ENCODE results near the gene KCNQ1.

KCNQ1 gene

GRCh38 chr11:2559527-2560311 is 114.9 kb downstream of the KCNQ1 start:
- DNase-seq: no peak

GRCh38 chr11:2561696-2562581 is 117.1 kb downstream of the KCNQ1 start:
- DNase-seq: no peak

DNA sequence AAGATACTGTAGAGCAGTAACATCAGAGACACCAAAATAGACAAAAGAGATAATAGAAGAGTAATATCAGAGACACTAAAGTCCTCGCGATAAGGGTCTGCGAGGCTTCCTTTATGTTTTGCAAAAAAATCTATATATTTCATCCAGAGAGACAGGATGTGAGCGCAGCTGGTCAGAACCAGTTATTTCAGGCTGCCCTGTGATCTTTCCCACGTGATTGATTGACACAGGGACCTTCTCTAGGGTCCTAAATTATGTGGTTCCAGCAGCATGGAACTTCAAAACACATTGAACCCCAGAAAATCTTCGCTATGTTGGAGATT is 118.0 kb downstream of the KCNQ1 start:
- DNase-seq: no peak

- DNase-seq: no peak
These were observed 118.6 kb downstream of the KCNQ1 start for GRCh38 chr11:2563213-2564007.

DNA sequence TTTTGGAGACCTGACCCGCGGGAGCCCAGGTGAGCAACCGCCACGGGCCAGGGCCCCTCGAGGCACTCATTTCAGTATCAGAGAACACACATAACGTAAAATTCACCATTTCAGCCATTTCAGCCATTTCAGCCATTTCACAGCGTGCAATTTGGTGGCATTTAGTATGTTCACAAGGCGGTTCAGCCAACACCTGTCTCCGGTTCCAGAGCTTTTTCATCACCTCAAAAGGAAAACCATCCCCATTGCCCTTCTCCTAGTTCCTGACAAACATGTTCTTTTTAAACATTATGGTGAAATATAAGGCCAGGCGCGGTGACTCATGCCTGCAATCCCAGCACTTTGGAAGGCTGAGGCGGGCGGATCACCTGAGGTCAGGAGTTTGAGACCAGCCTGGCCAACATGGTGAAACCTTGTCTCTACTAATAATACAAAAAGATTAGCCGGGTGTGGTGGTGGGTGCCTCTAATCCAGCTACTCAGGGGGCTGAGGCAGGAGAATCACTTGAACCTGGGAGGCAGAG is 119.3 kb downstream of the KCNQ1 start:
- no peak for DNase-seq

DNA sequence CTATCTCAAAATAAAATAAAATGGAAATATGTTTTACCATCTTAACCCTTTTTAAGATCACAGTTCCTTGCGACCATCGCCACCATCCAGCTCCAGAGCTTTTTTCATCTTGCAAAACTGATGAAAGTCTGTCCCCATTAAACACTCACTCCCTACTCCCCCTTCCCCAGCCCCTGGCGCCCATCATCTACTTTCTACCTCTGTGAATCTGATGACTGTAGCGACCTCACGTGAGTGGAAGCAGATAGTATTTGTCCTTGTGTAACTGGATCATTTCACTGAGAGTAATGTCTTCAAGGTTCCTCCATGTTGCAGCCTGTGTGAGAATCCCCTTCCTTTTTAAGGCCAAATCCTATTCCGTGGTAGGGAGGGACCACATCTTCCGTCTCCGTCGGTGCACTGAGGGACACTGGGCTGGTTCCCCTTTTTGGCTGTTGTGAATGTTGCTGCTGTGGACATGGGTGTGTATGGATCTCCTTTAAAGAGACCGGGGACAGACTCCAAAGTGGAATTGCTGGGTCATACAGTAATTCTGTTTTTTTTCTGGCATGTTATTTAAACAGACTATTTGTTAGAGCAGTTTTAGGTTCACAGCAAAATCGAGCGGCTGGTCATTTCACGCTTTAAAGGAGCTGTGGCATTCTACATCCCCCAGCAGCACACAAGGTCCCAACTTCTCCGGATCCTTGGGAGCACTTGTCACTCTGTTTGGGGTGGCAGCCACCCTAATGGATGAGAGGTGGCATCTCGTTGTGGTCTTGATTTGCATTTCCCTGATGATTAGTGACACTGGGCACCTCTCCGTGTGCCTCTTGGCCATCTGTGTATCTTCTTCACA is 120.0 kb downstream of the KCNQ1 start:
- DNase-seq: no peak

- no peak for DNase-seq
These were observed 120.8 kb downstream of the KCNQ1 start for GRCh38 chr11:2565447-2566222.

- DNase-seq: no peak
These were observed 121.6 kb downstream of the KCNQ1 start for GRCh38 chr11:2566223-2567025.

- no peak for DNase-seq
These were observed 122.3 kb downstream of the KCNQ1 start for GRCh38 chr11:2567026-2567671.

DNA sequence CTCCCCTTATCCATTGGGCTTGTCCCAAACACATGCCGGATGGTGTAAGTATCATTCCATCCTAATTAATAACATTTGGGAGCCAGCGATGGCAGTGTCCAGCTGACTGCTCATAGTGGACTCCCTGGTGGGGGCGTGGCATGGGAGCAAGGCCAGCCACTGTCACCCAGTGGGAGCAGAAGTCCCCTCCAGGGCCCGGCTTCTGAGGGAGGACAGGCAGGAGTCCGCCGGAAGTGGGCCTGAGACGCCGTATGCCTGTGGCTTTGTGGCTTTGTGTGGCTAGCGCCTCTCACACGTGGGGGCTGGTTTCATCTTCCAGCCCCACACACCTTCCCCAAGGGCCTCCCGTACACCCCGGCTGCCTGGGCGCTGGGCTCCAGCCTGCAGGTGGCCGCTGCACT is 124.5 kb downstream of the KCNQ1 start:
- DNase-seq: peak; percentile 13

DNA sequence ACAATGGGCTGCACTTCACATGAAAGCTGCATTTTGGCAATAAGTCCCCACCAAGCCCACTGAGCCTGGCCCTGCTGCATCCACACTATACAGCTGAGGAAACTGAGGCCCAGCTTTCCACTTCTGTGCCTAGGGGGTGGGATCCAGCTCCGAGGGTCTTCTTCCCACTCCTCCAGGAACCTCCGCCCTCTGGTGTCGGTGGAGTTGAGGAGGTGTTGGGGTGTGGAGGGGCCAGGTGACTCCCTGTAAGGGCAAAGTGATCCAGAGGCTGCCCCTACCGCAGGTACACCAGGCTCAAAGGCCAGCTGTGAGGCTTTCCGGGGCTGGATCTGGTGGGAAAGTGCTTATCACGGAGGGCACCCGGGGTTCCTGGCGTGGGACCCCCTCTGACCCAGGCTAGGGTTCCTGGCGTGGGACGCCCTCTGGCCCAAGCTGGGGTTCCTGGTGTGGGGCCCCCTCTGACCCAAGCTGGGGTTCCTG is 125.0 kb downstream of the KCNQ1 start:
- DNase-seq: no peak

- DNase-seq: no peak
These were observed 125.5 kb downstream of the KCNQ1 start for GRCh38 chr11:2570211-2570811.

GRCh38 chr11:2570841-2571597 is 126.2 kb downstream of the KCNQ1 start:
- no peak for DNase-seq

- DNase-seq: no peak
These were observed 126.9 kb downstream of the KCNQ1 start for GRCh38 chr11:2571598-2572281.

DNA sequence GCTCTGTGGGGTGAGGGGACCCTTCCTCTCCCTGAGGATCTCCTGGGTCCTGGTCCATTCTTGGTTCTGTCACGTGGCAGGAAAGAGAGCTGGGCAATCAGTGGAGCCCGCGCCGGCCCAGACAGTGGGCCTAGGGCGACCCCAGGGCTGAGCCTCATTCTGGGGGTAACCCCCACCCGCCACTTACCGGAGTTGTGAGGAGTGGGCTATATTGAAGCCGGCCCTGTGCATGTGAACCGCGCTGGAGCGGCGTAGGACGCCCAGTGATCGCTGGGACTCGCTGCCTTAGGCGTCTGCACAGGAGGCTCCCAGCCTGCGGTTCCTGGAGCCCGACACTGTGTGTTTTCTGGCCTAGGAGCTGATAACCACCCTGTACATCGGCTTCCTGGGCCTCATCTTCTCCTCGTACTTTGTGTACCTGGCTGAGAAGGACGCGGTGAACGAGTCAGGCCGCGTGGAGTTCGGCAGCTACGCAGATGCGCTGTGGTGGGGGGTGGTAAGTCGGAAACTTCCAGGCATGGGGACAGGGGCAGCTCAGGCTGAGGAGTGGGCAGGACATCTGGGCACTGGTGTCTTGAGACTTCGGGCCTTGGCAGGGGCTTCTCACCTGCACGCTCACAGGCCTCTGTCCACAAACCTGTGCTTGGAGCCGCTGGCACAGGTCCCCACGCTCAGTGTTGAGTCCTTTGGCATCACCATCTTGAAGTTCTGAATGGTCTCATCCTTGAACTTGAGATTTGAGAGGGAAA is 127.9 kb downstream of the KCNQ1 start:
- no peak for DNase-seq

DNA sequence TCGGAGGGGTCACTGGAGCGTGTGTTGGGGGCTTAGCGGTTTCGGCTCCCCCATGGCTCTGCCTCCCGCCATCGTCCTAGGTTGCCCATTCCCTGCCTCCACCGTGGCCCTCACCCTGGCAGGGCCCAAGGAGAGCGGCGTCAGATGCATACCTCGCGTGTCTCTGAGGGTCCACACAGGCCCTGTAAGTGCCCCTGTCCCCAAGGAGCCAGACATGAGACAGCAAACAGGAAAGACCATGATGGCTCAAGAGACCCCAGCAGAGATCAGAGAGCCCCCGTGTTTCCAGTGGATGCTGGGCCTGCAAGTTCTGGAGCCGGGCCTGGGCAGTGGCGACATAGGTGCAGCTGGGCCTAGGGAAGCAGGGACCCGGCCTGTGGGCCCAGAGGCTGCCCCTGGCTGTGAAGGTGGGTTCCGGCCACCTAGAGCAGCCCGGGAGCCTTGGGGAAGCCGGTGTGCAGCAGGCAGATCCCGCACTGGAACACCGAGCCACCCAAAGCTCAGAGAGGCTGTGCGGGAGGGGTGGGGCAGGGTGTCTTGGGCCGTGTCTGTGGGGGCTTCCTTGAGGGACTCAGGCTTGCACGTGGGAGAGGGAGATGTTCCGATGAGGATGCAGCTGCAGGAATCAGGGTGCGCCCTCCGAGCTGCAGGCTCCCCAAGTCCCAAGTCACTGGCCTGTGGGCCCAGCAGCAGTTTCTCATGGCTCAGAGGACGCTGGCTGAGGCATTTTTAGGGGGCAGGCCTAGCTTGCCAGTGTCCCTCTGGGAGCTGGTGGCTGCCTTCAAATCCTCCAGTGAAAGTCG is 128.6 kb downstream of the KCNQ1 start:
- DNase-seq: no peak
